CD4-positive, alpha-beta T cell treated with Interleukin-17A for 1 hour (primary cell): ENCODE results near the gene FILIP1L.

Experiments
- DNase-seq: peaks from one replicate; pipeline ENCODE4 v3.0.0-alpha.2; 2020

The FILIP1L gene

DNA sequence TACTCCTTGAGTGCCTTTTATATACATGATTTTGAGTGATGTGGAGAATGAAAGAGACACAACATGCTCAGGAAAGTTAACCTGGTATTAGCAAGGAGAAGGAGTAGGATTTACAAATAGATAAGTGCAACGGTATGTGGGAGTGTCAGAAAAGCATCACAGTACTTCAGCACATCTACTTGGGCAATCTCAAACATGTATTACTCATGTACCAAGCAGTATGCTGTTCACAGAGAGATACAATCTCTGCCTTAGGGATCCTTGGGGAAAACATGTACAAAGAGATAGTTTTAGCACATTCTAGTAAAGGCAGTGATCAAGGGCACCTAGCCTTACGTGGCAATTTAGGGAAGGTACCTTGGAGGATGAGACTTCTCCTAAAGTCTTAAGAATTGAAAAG, 146.5 kb downstream of the FILIP1L start:
- no peak for DNase-seq

- no peak for DNase-seq
These were observed 147.5 kb downstream of the FILIP1L start for GRCh38 chr3:99966662-99967416.

GRCh38 chr3:99965681-99966408, 148.5 kb downstream of the FILIP1L start:
- DNase-seq: no peak

DNA sequence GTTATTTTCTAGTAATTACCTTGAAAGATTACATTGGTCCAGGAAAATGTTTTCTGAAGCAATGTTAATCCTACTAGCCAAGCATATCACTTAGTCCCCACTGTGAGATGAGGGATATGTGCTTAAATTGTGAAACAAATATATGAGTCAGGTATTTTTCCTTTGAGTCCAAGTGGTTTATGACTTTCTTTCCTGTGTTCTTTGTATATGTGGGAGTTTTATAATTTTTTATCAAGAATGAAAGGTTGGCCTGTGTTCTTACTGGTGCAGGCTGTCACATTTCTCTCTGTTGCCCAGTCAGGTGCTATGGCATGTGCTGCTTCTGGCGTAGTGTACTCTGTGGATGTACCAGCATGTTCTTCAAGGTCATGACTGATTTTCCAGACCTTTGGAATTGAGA, 149.2 kb downstream of the FILIP1L start:
- DNase-seq: no peak

GRCh38 chr3:99962703-99963102, 151.6 kb downstream of the FILIP1L start:
- no peak for DNase-seq

GRCh38 chr3:99961756-99962515, 152.4 kb downstream of the FILIP1L start:
- DNase-seq: no peak

DNA sequence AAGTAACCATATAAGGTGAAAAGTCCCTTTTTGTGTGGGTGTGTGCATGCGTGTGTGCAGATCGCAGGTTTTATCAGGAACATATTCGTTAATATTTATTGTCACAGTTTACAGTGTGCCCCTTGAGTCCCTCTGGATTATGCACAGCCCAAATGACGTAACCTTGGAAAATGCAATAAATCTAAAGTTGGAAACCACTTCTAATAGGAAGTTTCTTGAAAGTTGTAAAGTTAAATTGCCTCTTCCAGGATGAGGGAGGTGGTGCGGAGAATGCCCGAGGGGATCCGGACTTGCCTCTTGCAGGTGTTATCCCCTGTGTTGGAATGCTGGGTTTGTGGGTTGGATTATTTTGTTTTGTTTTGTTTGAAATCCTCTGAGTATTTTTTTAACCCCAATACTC, 153.4 kb downstream of the FILIP1L start:
- DNase-seq: no peak

GRCh38 chr3:99960123-99960878, 154.0 kb downstream of the FILIP1L start:
- no peak for DNase-seq

DNA sequence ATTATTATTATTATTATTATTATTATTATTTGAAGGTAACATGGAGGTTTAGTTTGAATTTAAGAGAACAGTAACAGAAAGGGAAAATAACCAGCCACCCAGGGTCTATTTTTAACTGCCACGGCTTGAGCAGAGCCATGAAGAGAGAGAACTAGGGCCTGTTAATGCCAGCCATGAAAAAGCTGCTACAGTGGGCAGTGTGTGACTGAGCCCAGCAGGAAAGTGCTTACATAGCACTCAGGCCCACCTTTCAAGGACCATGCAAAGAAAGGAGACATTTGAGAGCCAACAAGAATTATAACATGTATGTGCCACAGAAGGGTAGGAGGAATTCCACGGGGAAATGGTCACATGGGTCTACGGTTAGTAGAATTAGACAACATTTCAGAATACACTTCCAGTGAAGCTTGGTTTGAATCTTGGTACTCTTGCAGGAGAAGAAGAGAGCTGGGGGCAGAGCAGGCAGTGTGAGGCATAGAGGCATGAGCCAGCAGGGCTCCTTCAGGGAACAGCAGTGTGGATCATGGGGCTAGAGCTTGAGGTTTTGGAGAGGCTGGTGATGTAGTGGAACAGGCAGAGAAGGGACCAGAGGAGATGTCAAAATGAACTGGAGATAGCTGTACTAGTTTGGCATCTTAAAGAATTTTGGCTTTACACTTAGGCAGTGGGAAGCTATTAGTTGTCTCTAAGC, 155.9 kb downstream of the FILIP1L start:
- DNase-seq: no peak

- no peak for DNase-seq
These were observed 157.0 kb downstream of the FILIP1L start for GRCh38 chr3:99957151-99957796.

DNA sequence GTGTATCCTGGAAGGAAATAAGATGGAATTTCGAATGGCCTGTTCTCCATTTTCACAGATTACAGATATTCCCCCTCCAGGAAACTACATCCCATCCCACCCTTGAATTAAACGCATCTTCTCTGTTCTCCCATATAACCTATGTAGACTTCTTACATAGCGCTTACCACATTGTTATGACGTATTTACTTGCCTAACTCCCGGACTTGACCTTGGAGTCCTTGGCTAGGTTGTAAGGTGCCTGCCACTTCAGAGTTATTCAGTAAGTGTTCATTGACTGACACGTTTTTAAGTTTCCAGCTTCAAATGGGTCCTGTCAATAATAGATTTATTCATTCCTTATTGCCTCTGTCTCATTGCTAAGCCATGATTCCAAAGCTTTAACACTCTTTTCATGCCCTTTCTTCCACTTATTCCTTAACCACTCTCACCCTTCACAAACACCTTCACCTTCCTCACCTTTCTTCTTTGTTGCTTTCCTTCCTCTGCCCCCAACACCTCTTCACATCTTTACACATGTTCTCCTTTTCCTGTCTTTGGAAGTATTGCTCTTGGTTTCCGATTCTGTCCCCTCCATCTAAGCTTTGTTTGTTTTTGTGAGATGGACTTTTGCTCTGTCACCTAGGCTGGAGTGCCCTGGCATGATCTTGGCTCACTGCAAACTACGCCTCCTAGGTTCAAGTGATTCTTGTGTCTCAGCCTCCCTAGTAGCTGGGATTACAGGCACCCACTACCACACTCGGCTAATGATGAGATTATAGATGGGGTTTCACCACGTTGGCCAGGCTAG, 158.3 kb downstream of the FILIP1L start:
- DNase-seq: no peak

- DNase-seq: no peak
These were observed 159.2 kb downstream of the FILIP1L start for GRCh38 chr3:99954914-99955644.

GRCh38 chr3:99953596-99953995, 160.7 kb downstream of the FILIP1L start:
- no peak for DNase-seq

DNA sequence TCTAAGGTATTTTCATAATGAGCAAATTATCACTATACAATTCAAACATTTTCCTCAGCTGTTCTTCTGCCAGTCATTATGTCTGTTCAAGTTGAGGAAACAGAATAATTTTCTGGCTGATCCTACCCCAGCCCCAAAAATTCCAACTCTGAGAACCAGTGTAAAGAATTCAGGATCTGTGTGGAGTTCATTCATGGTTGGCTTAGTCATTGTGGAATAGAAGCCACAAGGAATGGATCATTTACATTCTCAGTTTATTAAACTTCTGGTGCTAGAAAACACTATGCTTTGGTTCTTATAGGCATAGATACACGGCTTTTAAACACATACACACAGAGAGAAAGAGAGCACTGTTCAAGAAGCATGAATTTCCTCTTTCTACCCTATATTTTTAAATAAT, 162.0 kb downstream of the FILIP1L start:
- DNase-seq: no peak

DNA sequence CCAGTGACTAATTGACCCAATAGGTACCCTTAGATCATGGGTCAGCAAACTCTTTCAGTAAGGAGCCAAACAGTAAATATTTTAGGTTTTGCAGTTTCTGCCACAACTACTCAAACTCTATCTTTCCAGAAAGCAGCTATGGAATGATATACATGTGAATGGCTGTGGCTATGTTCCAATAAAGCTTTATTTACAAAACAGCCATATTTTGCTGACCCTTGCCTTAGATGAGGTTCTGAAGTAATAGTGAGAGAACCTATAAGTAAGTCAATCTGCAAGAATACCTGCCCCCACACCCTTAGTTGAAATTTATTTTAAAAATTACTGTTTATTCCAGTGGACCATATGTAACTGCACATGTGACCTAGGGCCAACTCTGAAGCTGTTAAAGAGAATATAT, 162.6 kb downstream of the FILIP1L start:
- no peak for DNase-seq

DNA sequence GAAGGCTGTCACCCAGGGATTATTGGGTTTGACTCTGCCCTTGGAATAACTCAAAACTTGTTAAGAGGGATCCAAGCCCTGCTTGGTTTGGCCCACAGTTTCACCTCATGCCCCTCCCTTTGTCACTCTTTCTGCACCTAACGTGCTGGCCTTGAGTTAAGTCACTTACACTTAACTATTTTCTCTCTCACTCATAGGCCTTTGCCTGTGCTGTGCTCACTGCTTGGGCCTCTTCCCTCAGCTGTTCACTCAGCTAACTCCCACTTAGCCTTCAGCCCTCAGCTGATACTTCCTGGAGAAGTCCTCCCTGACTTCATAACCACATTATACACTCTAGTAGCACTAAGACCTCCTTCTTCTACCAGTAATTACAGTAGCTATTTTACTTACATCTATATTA, 163.4 kb downstream of the FILIP1L start:
- DNase-seq: no peak

GRCh38 chr3:99949956-99950670, 164.2 kb downstream of the FILIP1L start:
- DNase-seq: no peak

- DNase-seq: no peak
These were observed 165.7 kb downstream of the FILIP1L start for GRCh38 chr3:99948467-99949089.

DNA sequence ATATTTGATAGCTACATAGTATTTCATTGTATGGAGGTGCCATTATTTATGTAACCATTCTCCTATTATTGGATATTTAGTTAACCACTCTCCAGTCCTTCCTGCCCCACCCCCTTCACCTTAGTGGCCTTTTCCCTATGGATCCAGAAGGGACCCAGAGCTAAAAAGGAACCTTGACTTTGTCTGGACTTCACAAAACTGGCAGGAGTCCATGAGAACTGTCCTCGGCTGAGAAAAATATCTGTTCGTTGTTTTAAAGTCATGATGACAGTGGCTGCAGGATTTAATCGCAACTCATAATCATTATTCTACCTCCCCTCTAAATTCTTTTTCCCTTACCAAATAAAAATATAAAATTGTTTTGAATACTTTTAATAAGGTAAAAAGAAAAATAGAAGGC, 166.9 kb downstream of the FILIP1L start:
- DNase-seq: no peak
